HCT116 (cell line): ENCODE measurements around the gene PRKN. TPM values are rescaled to one million over a fixed set of nuclear protein-coding genes. Genes with fewer than 3 reads are reported as not detected.

Experiments used
- ATAC-seq: fragments of 200-7000 bp; cut with Tn5 transposase; 2 replicates; pipeline ENCODE4 v1.9.1; 2020; ENCODE audit warnings: mild to moderate bottlenecking, moderate library complexity
- BruUV-seq: library from RNA; stranded (reverse); fragments of 400-500 nt; replicated peaks from 2 replicates; lab custom pipeline; 2021; lab: Mats Ljungman, UMichigan
- CTCF ChIA-PET: fragments of 300-600 bp; sonication (Branson Sonifier 250); formaldehyde crosslinking; loops from one replicate; lab custom pipeline; 2021; ENCODE audit warnings: antibody characterized with exemption; lab: Charles Lee
- POLR2A ChIA-PET: fragments of 300-600, 350-600 bp; sonication (Branson Sonifier 250); formaldehyde crosslinking; loops from one replicate; lab custom pipeline; 2021; ENCODE audit warnings: antibody characterized with exemption; lab: Charles Lee
- RAD21 ChIA-PET, 2 experiments: fragments of 300-600 bp; sonication (Branson Sonifier 250); formaldehyde crosslinking; loops; one replicate each; lab custom pipeline; 2023; ENCODE audit warnings: low total read pairs in 2 of 2; ENCODE audit not compliant: uncharacterized antibody in 2 of 2, unreplicated experiment in 2 of 2, low non-redundant PET in 1 of 2; lab: Charles Lee
- DNase-seq: peaks from one replicate; pipeline ENCODE4 v3.0.0-alpha.2; 2010; ENCODE audit warnings: low read depth, low spot score
- H2AFZ ChIP-seq: fragments of 200-600 bp; shearing (Covaris generic), sonication (generic); 2 replicates; pipeline ENCODE4 v1.6.1; 2017; ENCODE audit warnings: low read depth, mixed run types, mixed read lengths, antibody characterized with exemption, low read length; ENCODE audit not compliant: poor library complexity, severe bottlenecking
- H3K27ac ChIP-seq: 2 replicates; pipeline ENCODE4 v1.5.1; 2012; ENCODE audit warnings: low read depth, low read length
- H3K27me3 ChIP-seq: fragments of 200-600 bp; sonication (generic); 2 replicates; pipeline ENCODE4 v1.6.1; 2016; ENCODE audit warnings: mixed run types, low read length, mixed read lengths; ENCODE audit not compliant: insufficient read depth
- H3K36me3 ChIP-seq, 2 experiments: fragments of 200-500 bp in 1 of 2; fragments of 200-600 bp in 1 of 2; sonication (Bioruptor generic) in 1 of 2; sonication (generic) in 1 of 2; 2 replicates each; pipeline versions ENCODE4 v1.5.1 to v1.6.1; 2014 to 2016; ENCODE audit warnings: low read length in 2 of 2, inconsistent platforms in 1 of 2, mixed read lengths in 1 of 2, mixed run types in 1 of 2; ENCODE audit not compliant: insufficient read depth in 2 of 2, control insufficient read depth in 1 of 2
- H3K4me1 ChIP-seq, 2 experiments: fragments of 200-600 bp in 1 of 2; sonication (generic) in 1 of 2; 2 replicates each; pipeline versions ENCODE4 v1.5.1 to v1.6.1; 2012 to 2017; ENCODE audit warnings: low read length in 2 of 2, inconsistent platforms in 1 of 2, mild to moderate bottlenecking in 1 of 2, mixed read lengths in 1 of 2, mixed run types in 1 of 2, moderate library complexity in 1 of 2; ENCODE audit not compliant: insufficient read depth in 2 of 2, control insufficient read depth in 1 of 2
- H3K4me2 ChIP-seq: fragments of 200-600 bp; sonication (generic); 2 replicates; pipeline ENCODE4 v1.6.1; 2017; ENCODE audit warnings: mixed run types, low read length, mixed read lengths
- H3K4me3 ChIP-seq, 2 experiments: fragments of 200-600 bp in 1 of 2; sonication (generic) in 1 of 2; replicated peaks in 1 of 2; 2 replicates each; pipeline ENCODE4 v1.5.1; 2011 to 2016; ENCODE audit warnings: low read length in 2 of 2, control low read depth in 1 of 2, low read depth in 1 of 2, mild to moderate bottlenecking in 1 of 2, mixed read lengths in 1 of 2, mixed run types in 1 of 2
- H3K79me2 ChIP-seq: fragments of 200-600 bp; sonication (generic); 2 replicates; pipeline ENCODE4 v1.6.1; 2017; ENCODE audit warnings: mild to moderate bottlenecking, mixed run types, low read length, moderate library complexity, mixed read lengths; ENCODE audit not compliant: insufficient read depth
- H3K9ac ChIP-seq: fragments of 200-600 bp; sonication (generic); 2 replicates; pipeline ENCODE4 v1.6.1; 2016; ENCODE audit warnings: low read length, mixed read lengths
- H3K9me2 ChIP-seq: fragments of 200-600 bp; sonication (generic), shearing (Covaris generic); 2 replicates; pipeline ENCODE4 v1.6.1; 2017; ENCODE audit warnings: mixed run types, mild to moderate bottlenecking, moderate library complexity; ENCODE audit not compliant: insufficient read depth
- H3K9me3 ChIP-seq, 2 experiments: fragments of 200-500 bp in 1 of 2; fragments of 200-600 bp in 1 of 2; sonication (Bioruptor generic) in 1 of 2; sonication (generic) in 1 of 2; 2 replicates each; pipeline ENCODE4 v1.6.1; 2014 to 2017; ENCODE audit warnings: low read length in 2 of 2, mixed read lengths in 2 of 2, inconsistent platforms in 1 of 2, low read depth in 1 of 2, mild to moderate bottlenecking in 1 of 2, mixed run types in 1 of 2, moderate library complexity in 1 of 2; ENCODE audit not compliant: control insufficient read depth in 1 of 2, insufficient read depth in 1 of 2
- H4K20me1 ChIP-seq: fragments of 200-600 bp; sonication (generic), shearing (Covaris generic); 2 replicates; pipeline ENCODE4 v1.6.1; 2017; ENCODE audit warnings: mixed run types, mild to moderate bottlenecking, moderate library complexity; ENCODE audit not compliant: insufficient read depth
- ATF3 ChIP-seq: IDR thresholded peaks from 2 replicates; pipeline ENCODE4 v1.6.1; 2012
- CBX3 ChIP-seq: IDR thresholded peaks from 2 replicates; pipeline ENCODE4 v1.6.1; 2012; ENCODE audit warnings: low read depth
- CTCF ChIP-seq, 3 experiments: fragments of 200-600 bp in 1 of 3; sonication (generic) in 1 of 3; IDR thresholded peaks in 2 of 3; conservative IDR thresholded peaks in 1 of 3; 2 replicates each; pipeline ENCODE4 v1.5.1; 2012 to 2017; ENCODE audit warnings: low read depth in 2 of 3, low read length in 2 of 3, antibody characterized with exemption in 1 of 3, borderline replicate concordance in 1 of 3, control low read depth in 1 of 3, mild to moderate bottlenecking in 1 of 3, mixed read lengths in 1 of 3, mixed run types in 1 of 3, moderate library complexity in 1 of 3; ENCODE audit not compliant: insufficient read depth in 1 of 3
- EGR1 ChIP-seq: IDR thresholded peaks from 2 replicates; pipeline ENCODE4 v1.6.1; 2012; ENCODE audit warnings: low read depth
- ELF1 ChIP-seq: IDR thresholded peaks from 2 replicates; pipeline ENCODE4 v1.6.1; 2012; ENCODE audit warnings: low read depth, borderline replicate concordance
- EZH2 ChIP-seq: fragments of 200-600 bp; sonication (generic); IDR thresholded peaks from 2 replicates; pipeline ENCODE4 v1.6.1; 2017; ENCODE audit warnings: antibody characterized with exemption, mixed run types
- FOSL1 ChIP-seq: IDR thresholded peaks from 2 replicates; pipeline ENCODE4 v1.6.1; 2012; ENCODE audit warnings: low read depth
- POLR2A ChIP-seq: IDR thresholded peaks from 2 replicates; pipeline ENCODE4 v1.7.0; 2011; ENCODE audit warnings: borderline replicate concordance; ENCODE audit not compliant: insufficient read depth, insufficient read length; ENCODE audit errors: extremely low read depth
- POLR2AphosphoS5 ChIP-seq: IDR thresholded peaks from 2 replicates; pipeline ENCODE4 v1.6.1; 2011; ENCODE audit warnings: mild to moderate bottlenecking, low read depth, low read length, moderate library complexity
- SIN3A ChIP-seq: IDR thresholded peaks from 2 replicates; pipeline ENCODE4 v1.6.1; 2012; ENCODE audit warnings: low read depth
- SRF ChIP-seq: IDR thresholded peaks from 2 replicates; pipeline ENCODE4 v1.6.1; 2012; ENCODE audit warnings: low read depth
- TCF7L2 ChIP-seq: IDR thresholded peaks from 2 replicates; pipeline ENCODE4 v1.7.0; 2011; ENCODE audit warnings: borderline replicate concordance, inconsistent platforms; ENCODE audit not compliant: insufficient read depth, insufficient read length; ENCODE audit errors: extremely low read depth
- YY1 ChIP-seq: IDR thresholded peaks from 2 replicates; pipeline ENCODE4 v1.6.1; 2011; ENCODE audit warnings: low read length, low read depth, moderate library complexity, mild to moderate bottlenecking; ENCODE audit not compliant: insufficient replicate concordance; ENCODE audit errors: extremely low read depth
- ZFX ChIP-seq: fragments of 450-650 bp; IDR thresholded peaks from 2 replicates; pipeline ENCODE4 v1.6.1; 2017
- ZNF274 ChIP-seq: fragments of 200-500 bp; sonication (Bioruptor generic); IDR thresholded peaks from 2 replicates; pipeline ENCODE4 v1.6.1; 2014; ENCODE audit warnings: mild to moderate bottlenecking, low read depth, low read length, inconsistent platforms
- intact Hi-C: fragments of 100-400 bp; cut with micrococcal nuclease; formaldehyde crosslinking; loops from 2 replicates; pipeline ENCODE4 v1.10.0; 2022
- total RNA-seq: library from RNA; stranded (reverse); gene quantifications from one replicate; pipeline ENCODE4 v1.2.1, GENCODE V29; 2021; ENCODE audit not compliant: unreplicated experiment
- TF ChIP-seq, protein P1 (sequence below): IDR thresholded peaks from 2 replicates; pipeline ENCODE4 v1.6.1; 2011; ENCODE audit warnings: mild to moderate bottlenecking, low read length, moderate library complexity; ENCODE audit not compliant: insufficient replicate concordance; ENCODE audit errors: extremely low read depth

PRKN gene
- total RNA-seq, 1 experiment from 2014 or later: 2.6 TPM

DNA sequence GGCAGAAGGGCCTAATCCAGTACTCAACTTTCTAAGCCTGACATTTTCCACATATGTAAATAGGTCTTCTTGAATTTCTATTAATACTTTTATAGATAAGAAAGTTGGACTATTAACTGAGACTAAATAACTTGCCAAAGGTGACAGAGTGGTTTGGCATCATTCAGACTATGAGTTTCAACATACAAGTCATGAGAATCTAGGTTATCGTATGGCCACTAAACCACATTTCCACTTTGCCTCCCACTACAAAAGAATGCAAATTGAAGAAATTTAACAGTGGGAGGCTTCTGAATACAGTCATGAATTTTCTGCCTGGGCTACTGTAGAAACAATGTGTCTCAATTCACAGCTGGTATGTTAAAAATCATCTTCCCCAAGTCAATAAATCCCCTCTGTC is 922.7 kb downstream of the PRKN start:
- CTCF ChIA-PET: no interaction called here

GRCh38 chr6:161803131-161803530 is 924.4 kb downstream of the PRKN start:
- Histone ChIP-seq H3K9me2 (no peaks in the 10 kb centered on the region), H3K79me2 (no peaks in the 10 kb centered on the region), H2AFZ (no peak overlapping the region), H3K27ac (no peak overlapping the region), H3K4me1 (no peaks in the 10 kb centered on the region), H4K20me1 (no peaks in the 10 kb centered on the region), H3K4me2 (no peak overlapping the region), H3K4me3 (no peak overlapping the region), H3K36me3 (no peaks in the 10 kb centered on the region), H3K9me3 (no peaks in the 10 kb centered on the region), H3K27me3 (no peaks in the 10 kb centered on the region), H3K9ac (no peak overlapping the region)
- intact Hi-C loops: no loop called here
- no TSS peak for BruUV-seq
- no peak for ATAC-seq
- RAD21 ChIA-PET: interaction anchor here in 1 of 2 experiments (0.6 kb wide), 1 partner anchor 396 kb away, joined by 3 read pairs; no protein-coding TSS in a partner anchor
- TF ChIP-seq TCF7L2: no peak
- no peak for TF ChIP-seq ATF3
- no peak for TF ChIP-seq POLR2AphosphoS5
- TF ChIP-seq, protein P1, sequence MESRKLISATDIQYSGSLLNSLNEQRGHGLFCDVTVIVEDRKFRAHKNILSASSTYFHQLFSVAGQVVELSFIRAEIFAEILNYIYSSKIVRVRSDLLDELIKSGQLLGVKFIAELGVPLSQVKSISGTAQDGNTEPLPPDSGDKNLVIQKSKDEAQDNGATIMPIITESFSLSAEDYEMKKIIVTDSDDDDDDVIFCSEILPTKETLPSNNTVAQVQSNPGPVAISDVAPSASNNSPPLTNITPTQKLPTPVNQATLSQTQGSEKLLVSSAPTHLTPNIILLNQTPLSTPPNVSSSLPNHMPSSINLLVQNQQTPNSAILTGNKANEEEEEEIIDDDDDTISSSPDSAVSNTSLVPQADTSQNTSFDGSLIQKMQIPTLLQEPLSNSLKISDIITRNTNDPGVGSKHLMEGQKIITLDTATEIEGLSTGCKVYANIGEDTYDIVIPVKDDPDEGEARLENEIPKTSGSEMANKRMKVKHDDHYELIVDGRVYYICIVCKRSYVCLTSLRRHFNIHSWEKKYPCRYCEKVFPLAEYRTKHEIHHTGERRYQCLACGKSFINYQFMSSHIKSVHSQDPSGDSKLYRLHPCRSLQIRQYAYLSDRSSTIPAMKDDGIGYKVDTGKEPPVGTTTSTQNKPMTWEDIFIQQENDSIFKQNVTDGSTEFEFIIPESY: no peak
- TF ChIP-seq ZFX: no peak
- no peak for TF ChIP-seq CTCF (IDR thresholded peaks at IDR 0.05 in 2 of 3, conservative IDR thresholded peaks at IDR 0.05 in 1 of 3; ENCODE audit: borderline replicate concordance in 1 of 3, insufficient read depth in 1 of 3, low read depth in 2 of 3, low read length in 2 of 3)
- no peak for TF ChIP-seq FOSL1
- no peak for TF ChIP-seq SIN3A
- no peak for TF ChIP-seq YY1
- no peak for TF ChIP-seq CBX3
- no peak for TF ChIP-seq EZH2
- no peak for TF ChIP-seq ELF1
- no peak for TF ChIP-seq POLR2A
- TF ChIP-seq EGR1: no peak
- no peak for TF ChIP-seq SRF
- TF ChIP-seq ZNF274: no peak
- DNase-seq: no peak
- CTCF ChIA-PET: no interaction called here
- POLR2A ChIA-PET: no interaction called here

More for the DNA sequence above, 922.7 kb downstream of the PRKN start:
- ATAC-seq: no peak
- Histone ChIP-seq H3K36me3 (no peaks in the 10 kb centered on the region), H3K79me2 (no peaks in the 10 kb centered on the region), H2AFZ (no peak overlapping the region), H3K4me2 (no peak overlapping the region), H3K9me3 (no peaks in the 10 kb centered on the region), H4K20me1 (no peaks in the 10 kb centered on the region), H3K4me1 (no peaks in the 10 kb centered on the region), H3K27ac (no peak overlapping the region), H3K9me2 (no peaks in the 10 kb centered on the region), H3K27me3 (no peaks in the 10 kb centered on the region), H3K9ac (no peak overlapping the region), H3K4me3 (no peak overlapping the region)
- RAD21 ChIA-PET: no interaction called here
- intact Hi-C loops: no loop called here
- no peak for DNase-seq
- POLR2A ChIA-PET: no interaction called here
- BruUV-seq: no TSS peak
- TF ChIP-seq TCF7L2: no peak
